ENCODE results near the gene OGFR.

Gene OGFR

GRCh38 chr20:62815066-62815991 lies 10.7 kb downstream of the OGFR start:
- no peak for DNase-seq

DNA sequence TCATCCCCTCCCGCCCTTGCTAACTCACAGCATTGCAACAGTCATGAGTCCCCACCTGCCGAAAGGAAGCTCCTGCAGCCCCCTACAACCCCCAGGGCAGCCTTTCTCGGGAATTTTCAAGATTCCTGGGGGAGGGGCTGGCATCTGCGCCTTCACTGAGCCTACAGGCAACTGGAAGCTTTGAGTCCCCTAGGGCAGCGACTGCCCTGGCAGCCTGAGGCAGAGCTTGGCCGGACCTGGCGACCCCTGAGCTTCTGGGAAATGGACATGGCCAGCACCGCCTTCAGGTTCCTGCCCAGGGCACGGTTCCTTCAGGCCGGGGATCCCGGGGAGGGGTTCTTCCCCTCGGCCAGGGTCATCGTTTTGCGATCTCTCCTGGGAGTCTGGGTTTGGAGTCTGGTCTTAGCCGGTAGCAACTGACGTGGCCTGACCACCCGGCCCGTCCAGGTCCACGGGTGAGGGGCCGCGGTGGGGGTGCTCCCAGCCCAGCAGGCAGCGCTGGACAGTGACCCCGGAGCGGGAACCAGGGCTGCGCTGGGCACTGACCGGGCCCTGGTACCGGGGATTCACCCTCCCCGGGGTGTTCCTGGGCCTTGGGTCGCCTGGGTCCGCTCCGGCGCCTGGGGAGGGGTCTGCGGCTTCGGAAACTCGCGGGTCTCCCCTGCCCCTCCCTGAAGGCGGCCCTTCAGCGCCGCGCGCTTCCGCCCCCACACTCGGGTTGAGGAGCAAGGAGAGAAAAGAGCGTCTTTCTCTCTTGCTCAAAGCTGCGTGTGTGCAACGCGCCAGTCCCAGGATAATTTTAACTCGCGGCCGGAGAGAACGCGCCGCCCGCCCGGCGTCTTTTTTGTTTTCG lies 11.6 kb downstream of the OGFR start:
- no peak for DNase-seq

- DNase-seq = no peak
Observed at GRCh38 chr20:62816884-62817873, 12.5 kb downstream of the OGFR start, which contains the start of gene COL9A3. TSS of gene COL9A3 (plus strand) at chr20:62817050. CDS start at chr20:62817065, 15 bp downstream.

DNA sequence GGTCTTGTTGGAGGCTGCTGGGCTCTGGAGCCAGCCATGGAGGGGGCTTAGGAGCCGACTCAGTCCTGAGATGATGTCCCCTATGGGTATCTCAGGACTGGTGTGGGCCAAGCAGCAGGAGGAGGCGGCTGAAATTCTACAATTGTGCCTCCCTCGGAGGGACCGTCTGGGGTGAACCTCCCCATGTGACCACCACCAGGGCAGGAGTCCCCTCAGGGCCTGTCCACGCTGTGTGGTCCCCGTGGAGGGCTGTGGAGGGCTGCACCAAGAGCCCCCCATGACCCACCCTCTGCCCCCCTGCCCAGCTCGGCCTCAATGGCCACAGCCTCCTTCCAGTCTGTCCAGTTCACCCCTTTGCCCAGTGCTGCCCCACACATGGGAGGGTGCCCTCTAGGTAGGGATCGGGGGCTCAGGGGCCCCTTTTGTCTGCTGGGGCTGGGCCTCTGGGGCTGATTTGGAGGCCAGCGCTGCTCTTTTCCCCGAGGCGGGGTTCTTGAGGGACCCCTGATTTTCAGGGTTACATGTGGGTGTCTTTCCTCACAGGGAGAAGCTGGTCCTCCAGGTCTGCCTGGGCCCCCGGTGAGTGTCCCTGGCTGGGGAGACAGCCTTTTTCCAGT lies 13.4 kb downstream of the OGFR start:
- DNase-seq = no peak

DNA sequence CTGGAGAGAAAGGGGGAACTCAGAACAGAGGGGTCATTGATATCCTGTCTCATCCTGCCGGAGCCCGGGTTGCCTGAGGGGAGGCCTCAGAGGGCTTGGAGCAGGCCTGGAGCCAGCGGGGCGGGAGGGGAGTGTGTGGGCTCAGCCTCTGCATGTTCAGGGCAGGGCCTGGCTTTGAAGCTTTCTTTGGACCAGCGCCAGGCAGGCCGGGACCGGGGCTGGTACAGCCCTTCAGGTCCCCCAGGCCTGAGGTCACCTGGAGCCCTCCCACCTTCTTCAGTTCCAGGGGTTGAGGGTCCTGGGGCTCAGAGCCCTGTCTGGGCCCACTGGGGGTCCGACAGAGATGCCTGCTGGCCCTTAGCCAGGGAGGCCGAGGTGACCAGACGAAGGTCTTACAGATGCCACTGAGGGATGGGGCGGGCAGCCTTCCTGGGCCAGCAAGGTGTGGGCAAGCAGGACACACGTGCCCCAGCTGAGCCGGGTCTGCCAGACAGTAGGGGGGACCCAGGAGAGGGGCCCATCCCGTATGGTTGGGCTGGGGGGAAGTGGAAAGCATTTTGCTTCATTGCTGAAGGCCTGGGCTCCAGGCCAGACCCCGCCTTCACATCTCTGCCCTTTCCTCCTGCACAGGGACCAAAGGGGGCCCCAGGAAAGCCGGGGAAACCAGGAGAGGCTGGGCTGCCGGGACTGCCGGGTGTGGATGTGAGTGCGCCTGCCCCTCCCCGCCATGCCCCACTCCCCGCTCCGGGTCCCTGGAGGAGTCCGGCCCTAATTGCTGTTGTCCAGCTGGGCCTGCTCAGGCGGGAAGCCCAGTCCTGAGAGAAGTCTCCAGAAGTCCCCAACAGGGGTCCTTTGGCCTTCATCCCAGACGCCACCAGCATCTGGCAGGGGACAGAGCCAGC lies 14.2 kb downstream of the OGFR start:
- peak; percentile 53 to 75 for DNase-seq

DNA sequence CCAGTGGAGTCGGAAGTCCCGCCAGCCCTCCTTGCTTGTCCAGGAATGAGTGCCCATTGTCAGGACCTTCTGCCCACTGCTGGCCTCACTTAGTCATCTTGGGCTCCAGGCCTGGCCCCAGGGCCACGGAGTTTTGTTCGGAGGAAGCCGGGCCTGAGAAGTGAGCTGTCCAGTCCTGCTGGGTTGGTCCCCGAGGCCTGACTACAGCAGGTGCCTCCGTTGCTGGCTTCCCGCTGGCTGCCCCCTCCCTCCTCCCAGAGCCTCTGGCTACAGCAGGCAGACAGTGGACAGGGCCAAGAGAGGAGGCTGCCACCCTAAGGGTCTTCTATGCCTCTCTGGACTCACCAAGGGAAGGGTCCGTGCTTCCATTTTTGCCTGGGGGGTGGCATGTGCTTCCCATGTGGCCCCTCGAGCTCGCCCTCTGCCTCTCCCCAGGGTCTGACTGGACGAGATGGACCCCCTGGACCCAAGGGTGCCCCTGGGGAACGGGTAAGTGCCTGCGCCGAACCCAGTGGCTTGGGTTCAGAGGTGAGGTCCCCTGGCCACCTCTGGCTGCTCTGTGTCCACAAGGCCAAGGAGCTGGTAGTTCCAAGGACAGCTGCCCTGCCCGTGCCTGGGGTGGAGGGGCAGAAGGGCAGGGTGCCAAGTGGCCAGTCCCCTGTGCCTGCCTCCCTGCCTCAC lies 15.0 kb downstream of the OGFR start:
- no peak for DNase-seq

DNA sequence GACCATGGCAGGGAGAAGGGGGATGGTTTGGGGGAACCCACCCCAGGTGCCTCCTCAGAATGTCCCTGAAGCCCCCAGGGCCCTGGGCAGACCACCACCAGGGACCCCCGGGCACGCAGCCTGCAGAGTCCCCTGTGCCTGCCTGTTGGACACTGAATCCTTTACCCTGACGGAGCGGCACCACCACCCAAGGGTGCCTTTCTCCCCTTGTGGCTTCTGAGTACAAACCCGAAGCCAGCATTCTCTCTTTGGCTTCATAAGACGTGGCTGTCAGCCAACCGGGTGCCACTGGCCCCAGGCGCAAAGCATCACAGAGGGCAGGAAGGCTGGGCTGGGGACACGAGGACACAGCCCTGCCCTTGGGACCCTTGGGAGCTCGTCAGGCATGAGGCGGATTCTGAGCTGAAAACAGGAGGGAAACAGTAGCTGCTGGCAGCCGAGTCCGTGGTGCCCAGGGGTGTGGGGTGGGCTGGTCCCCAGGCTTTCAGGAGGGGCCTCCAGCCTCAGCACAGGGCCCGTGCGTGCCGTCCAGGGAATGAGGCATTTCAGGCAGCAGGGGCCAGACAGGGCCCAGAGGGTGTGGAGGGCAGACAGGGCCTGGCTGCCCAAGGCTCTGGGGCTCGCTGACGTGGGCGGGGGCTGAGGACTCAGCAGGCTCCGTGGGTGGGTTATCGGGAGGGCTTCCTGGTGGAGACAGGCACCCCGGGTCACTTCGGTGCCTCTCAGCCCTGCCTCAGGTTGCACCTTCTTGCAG lies 15.8 kb downstream of the OGFR start:
- DNase-seq = no peak

- DNase-seq = no peak
Observed at GRCh38 chr20:62820962-62821725, 16.5 kb downstream of the OGFR start.

GRCh38 chr20:62821726-62822210 lies 17.1 kb downstream of the OGFR start:
- no peak for DNase-seq

GRCh38 chr20:62822239-62822787 lies 17.7 kb downstream of the OGFR start:
- no peak for DNase-seq

DNA sequence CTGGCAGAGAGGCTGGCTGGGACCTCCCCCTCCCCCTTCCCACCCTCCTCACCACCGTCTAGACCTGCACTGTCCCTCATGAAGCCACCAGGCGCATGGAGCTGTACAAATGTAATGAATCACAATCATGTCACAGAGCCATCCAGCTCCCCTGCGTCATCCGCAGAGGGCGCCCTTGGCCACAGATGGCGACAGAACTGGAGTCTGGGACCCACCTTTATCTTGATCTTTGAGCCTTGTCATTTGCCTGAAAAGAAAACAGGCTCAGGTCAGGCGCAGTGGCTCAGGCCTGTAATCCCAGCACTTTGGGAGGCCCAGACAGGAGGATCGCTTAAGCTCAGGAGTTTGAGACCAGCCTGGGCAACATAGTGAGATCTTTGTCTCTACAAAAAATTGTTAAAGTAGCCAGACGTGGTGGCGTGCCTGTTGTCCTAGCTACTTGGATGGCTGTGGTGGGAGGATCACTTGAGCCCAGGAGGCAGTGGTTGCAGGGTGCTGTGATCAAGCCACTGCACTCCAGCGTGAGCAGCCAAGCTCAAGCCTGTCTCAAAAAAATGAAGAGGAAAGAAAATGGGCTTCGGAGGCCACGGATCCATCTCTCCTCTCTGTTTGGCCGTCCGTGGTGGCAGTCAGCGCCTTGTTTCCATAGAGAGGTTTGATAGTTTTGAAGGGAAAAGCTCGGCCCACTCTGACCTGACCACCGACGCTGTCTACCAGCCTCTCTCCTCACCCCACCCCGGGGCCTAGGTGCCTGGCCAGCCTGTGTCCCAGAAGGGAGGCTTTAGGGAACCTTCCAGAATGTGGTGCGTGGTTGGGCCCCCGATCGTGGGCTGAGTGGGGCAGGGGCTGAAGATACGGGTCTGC lies 18.4 kb downstream of the OGFR start:
- DNase-seq = peak; percentile 20 to 64

DNA sequence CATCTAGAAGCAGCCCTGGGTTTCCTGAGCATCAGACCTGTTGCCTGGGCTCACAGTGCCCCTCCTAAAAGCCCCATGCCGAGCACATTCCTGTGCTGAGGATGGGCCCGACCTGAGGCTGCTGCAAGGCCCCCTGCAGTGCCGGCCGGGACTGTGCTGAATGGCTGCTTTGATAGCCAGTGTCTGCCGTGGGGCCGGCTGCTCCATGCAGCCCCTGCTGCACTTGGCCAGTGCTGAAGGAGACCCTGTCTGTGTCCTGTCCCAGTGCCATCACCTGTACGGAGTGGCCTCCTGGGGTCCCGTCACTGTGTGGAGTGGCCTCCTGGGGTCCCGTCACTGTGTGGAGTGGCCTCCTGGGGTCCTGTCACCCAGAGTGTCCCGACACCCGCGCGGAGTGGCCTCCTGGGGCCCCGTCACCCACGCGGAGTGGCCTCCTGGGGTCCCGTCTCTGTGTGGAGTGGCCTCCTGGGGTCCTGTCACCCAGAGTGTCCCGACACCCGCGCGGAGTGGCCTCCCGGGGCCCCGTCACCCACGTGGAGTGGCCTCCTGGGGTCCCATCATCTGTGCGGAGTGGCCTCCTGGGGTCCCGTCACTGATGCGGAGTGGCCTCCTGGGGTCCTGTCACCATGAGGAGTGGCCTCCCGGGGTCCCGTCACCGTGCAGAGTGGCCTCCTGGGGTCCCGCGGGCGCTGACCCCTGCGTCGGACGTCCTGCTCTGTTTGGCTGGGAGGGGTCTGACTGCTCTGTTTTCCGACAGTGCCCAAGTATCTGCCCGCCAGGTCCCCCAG lies 19.2 kb downstream of the OGFR start:
- DNase-seq = no peak

- DNase-seq = peak; percentile 14 to 58
Observed at GRCh38 chr20:62824476-62825332, 20.1 kb downstream of the OGFR start.

GRCh38 chr20:62825333-62825985 lies 20.8 kb downstream of the OGFR start:
- DNase-seq = no peak
